Measurements from ENCODE around the gene STPG4. TPM values are rescaled to one million over a fixed set of nuclear protein-coding genes. Genes with fewer than 3 reads are reported as not detected.

Gene STPG4
- total RNA-seq, 1 donor from 2014 or later = under 0.01 TPM

DNA sequence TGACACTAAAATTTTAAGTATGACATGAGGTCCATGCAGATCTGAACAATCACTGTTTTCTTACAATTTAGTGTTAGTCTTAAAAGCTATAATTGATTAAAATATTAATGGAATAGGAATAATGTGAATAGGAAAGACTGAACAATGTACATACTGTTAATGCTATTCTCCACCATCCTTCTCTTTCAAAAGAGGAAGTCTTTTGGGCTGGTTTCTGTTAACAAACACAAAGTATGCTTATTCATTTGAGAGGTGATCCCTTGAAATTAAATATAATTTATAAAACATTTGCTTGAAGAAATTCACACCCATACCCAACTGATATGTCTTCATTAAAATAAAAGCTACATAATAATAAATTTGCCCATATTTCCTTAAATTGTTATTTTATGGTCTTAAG, 2.3 kb downstream of the STPG4 start:
- no peak overlapping the region for H3K4me3 ChIP-seq (ENCODE audit: low read depth, low read length)
- H3K27me3 ChIP-seq (ENCODE audit: control insufficient read depth, insufficient read depth, low read length) = no peaks in the 10 kb centered on the region
- peaks cover 3% of the 10 kb centered on the region for H3K36me3 ChIP-seq (ENCODE audit: control insufficient read depth, insufficient read depth, low read length)
- no peak for FAIRE-seq
- TF ChIP-seq, protein P1, sequence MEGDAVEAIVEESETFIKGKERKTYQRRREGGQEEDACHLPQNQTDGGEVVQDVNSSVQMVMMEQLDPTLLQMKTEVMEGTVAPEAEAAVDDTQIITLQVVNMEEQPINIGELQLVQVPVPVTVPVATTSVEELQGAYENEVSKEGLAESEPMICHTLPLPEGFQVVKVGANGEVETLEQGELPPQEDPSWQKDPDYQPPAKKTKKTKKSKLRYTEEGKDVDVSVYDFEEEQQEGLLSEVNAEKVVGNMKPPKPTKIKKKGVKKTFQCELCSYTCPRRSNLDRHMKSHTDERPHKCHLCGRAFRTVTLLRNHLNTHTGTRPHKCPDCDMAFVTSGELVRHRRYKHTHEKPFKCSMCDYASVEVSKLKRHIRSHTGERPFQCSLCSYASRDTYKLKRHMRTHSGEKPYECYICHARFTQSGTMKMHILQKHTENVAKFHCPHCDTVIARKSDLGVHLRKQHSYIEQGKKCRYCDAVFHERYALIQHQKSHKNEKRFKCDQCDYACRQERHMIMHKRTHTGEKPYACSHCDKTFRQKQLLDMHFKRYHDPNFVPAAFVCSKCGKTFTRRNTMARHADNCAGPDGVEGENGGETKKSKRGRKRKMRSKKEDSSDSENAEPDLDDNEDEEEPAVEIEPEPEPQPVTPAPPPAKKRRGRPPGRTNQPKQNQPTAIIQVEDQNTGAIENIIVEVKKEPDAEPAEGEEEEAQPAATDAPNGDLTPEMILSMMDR (IDR thresholded peaks at IDR 0.05; ENCODE audit: insufficient read depth, low read length, severe bottlenecking) = no peak
- no peak for DNase-seq (ENCODE audit: low read depth)

DNA sequence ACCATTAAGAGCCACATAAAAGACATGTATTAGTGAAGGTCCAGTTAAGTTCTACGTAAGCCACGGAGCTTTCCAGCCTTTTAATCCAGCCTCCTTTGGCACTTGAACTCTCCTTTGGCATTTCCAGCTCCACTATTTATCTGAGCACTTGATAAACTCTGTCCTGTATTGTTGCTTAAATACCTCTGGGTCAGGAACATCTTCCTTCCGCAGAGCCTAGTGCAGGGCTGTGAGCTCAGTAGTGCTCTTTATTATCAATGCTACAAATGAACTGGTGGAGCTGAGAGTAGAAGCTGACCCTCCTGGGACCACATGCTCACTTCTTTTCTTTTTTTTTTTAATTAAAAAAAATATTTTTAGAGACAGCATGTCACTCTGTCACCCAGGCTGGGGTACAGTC, 4.9 kb downstream of the STPG4 start:
- FAIRE-seq (no peak), DNase-seq (ENCODE audit: low read depth) (no peak)
- no peak overlapping the region for H3K4me3 ChIP-seq (ENCODE audit: low read depth, low read length)
- TF ChIP-seq, protein P1 (IDR thresholded peaks at IDR 0.05; ENCODE audit: insufficient read depth, low read length, severe bottlenecking) = no peak
- no peaks in the 10 kb centered on the region for H3K27me3 ChIP-seq (ENCODE audit: control insufficient read depth, insufficient read depth, low read length)
- H3K36me3 ChIP-seq (ENCODE audit: control insufficient read depth, insufficient read depth, low read length) = peaks cover 3% of the 10 kb centered on the region

GRCh38 chr2:47147021-47147420, 8.1 kb downstream of the STPG4 start:
- TF ChIP-seq, protein P1 (IDR thresholded peaks at IDR 0.05; ENCODE audit: insufficient read depth, low read length, severe bottlenecking) = no peak
- H3K27me3 ChIP-seq (ENCODE audit: control insufficient read depth, insufficient read depth, low read length) = no peaks in the 10 kb centered on the region
- H3K36me3 ChIP-seq (ENCODE audit: control insufficient read depth, insufficient read depth, low read length) = peaks cover 3% of the 10 kb centered on the region
- DNase-seq (ENCODE audit: low read depth) (no peak), FAIRE-seq (no peak)
- no peak overlapping the region for H3K4me3 ChIP-seq (ENCODE audit: low read depth, low read length)

DNA sequence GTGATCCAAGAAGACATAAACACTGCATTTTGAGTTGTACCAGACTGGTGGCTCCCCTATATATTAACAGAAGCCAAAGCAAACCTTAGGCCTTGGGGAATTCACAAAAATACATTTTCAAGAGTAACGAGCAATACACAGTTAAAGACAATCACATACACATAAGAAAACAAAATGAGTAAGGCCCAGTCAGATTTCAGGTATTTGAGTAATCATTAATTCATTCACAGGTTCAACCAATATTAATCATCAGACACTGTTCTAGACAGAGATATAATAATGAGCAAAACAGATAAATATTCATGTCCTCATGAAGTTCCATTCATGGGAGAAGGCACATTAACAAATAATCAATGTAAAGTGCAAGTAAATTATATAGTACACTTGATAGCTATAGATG, 9.6 kb downstream of the STPG4 start:
- H3K36me3 ChIP-seq (ENCODE audit: control insufficient read depth, insufficient read depth, low read length) = peaks cover 3% of the 10 kb centered on the region
- peak; percentile 82 for DNase-seq (ENCODE audit: low read depth)
- H3K4me3 ChIP-seq (ENCODE audit: low read depth, low read length) = no peak overlapping the region
- no peak for FAIRE-seq
- no peaks in the 10 kb centered on the region for H3K27me3 ChIP-seq (ENCODE audit: control insufficient read depth, insufficient read depth, low read length)
- TF ChIP-seq, protein P1 (IDR thresholded peaks at IDR 0.05; ENCODE audit: insufficient read depth, low read length, severe bottlenecking) = no peak

GRCh38 chr2:47141520-47141919, 13.6 kb downstream of the STPG4 start:
- no peak overlapping the region for H3K4me3 ChIP-seq (ENCODE audit: low read depth, low read length)
- H3K27me3 ChIP-seq (ENCODE audit: control insufficient read depth, insufficient read depth, low read length) = no peaks in the 10 kb centered on the region
- DNase-seq (ENCODE audit: low read depth) (no peak), FAIRE-seq (no peak)
- no peaks in the 10 kb centered on the region for H3K36me3 ChIP-seq (ENCODE audit: control insufficient read depth, insufficient read depth, low read length)
- TF ChIP-seq, protein P1 (IDR thresholded peaks at IDR 0.05; ENCODE audit: insufficient read depth, low read length, severe bottlenecking) = no peak

DNA sequence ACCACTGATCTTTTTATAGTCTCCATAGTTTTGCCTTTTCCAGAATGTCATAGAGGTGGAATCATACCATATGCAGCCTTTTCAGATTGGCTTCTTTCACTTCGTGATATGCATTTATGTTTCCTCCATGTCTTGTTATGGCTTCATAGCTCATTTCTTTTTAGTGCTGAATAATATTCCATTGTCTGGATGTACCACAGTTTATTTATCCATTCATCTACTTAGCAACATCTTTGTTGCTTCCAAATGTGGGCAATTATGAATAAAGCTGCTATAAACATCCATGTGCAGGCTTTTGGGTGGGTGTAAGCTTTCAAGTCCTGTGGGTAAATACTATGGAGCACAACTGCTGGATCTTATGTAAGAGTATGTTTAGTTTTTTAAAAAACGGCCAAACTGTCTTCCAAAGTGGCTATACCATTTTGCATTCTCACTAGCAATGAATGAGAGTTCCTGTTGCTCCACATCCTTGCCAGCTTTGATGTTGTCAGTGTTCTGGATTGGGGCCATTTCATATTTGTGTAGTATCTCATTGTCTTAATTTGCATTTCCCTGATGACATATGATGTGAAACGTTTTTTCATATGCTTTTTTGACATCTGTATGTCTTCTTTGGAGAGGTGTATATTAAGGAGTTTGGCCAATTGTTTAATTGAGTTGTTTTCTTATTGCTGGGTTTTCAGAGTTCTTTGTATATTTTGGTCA, 20.6 kb downstream of the STPG4 start:
- TF ChIP-seq, protein P1 (IDR thresholded peaks at IDR 0.05; ENCODE audit: insufficient read depth, low read length, severe bottlenecking) = no peak
- FAIRE-seq = no peak
- peak; percentile 64 for DNase-seq (ENCODE audit: low read depth)
- Histone ChIP-seq H3K4me3 (ENCODE audit: low read depth, low read length) (no peak overlapping the region), H3K36me3 (ENCODE audit: control insufficient read depth, insufficient read depth, low read length) (no peaks in the 10 kb centered on the region), H3K27me3 (ENCODE audit: control insufficient read depth, insufficient read depth, low read length) (no peaks in the 10 kb centered on the region)

Data from bronchial epithelial cell (primary cell).